ENCODE results near the gene RCC2. TPM values are rescaled to one million over a fixed set of nuclear protein-coding genes. Genes with fewer than 3 reads are reported as not detected.
"Not testable (repeated sequence)": the region's sequence is repeated elsewhere in the genome, so short reads cannot be mapped to it uniquely, and the experiment has no call there.

The RCC2 gene
- total and polyA plus RNA-seq, 2 of the 4 experiments (the other 2 are of a cell fraction): 24.0 to 38.9 TPM

- H3K9ac ChIP-seq (ENCODE audit: low read depth, low read length); in situ Hi-C loops (cut with MboI; ENCODE audit: low sequenced_read_pairs); H2BK5ac ChIP-seq (ENCODE audit: low read depth, low read length, poor library complexity, severe bottlenecking); H2BK15ac ChIP-seq (ENCODE audit: low read depth, low read length); H3K9me3 ChIP-seq (ENCODE audit: control insufficient read depth, insufficient read depth, low read length); H3K27me3 ChIP-seq (ENCODE audit: control insufficient read depth, insufficient read depth, low read length); H3K23ac ChIP-seq (ENCODE audit: low read depth, low read length); H3K14ac ChIP-seq (replicated peaks; ENCODE audit: low read depth, low read length); H2AK5ac ChIP-seq (ENCODE audit: low read depth, low read length); H3K36me3 ChIP-seq (ENCODE audit: control insufficient read depth, insufficient read depth, low read length); H3K4me1 ChIP-seq (ENCODE audit: control insufficient read depth, insufficient read depth, low read length); H3K4me3 ChIP-seq (ENCODE audit: insufficient read depth, low read depth, low read length); ATAC-seq (ENCODE audit: low read depth); H3K56ac ChIP-seq (ENCODE audit: extremely low read depth, insufficient read depth, low read length); dilution Hi-C loops (cut with HindIII; ENCODE audit: low sequenced_read_pairs, unreplicated experiment); H3K27ac ChIP-seq (ENCODE audit: insufficient read depth, low read length); H3K4me2 ChIP-seq (ENCODE audit: low read depth, low read length); H2AK9ac ChIP-seq (replicated peaks; ENCODE audit: low read depth, low read length, poor library complexity); H3K9me1 ChIP-seq (ENCODE audit: insufficient read depth, low read length); intact Hi-C loops (cut with micrococcal nuclease); H4K20me1 ChIP-seq (ENCODE audit: insufficient read depth, low read length); H2AFZ ChIP-seq (replicated peaks; ENCODE audit: low read length, poor library complexity); POLR2A ChIA-PET (ENCODE audit: unreplicated experiment); H4K8ac ChIP-seq (ENCODE audit: low read depth in 2 of 2, low read length in 2 of 2); H4K91ac ChIP-seq (ENCODE audit: insufficient read depth, low read depth, low read length); H2BK120ac ChIP-seq (ENCODE audit: low read depth, low read length); BruUV-seq (replicated peaks); CTCF ChIA-PET; H3K79me1 ChIP-seq (ENCODE audit: low read depth in 1 of 2, low read length in 2 of 2); H2BK20ac ChIP-seq (ENCODE audit: low read depth, low read length); H3K18ac ChIP-seq (ENCODE audit: low read depth, low read length); H3K4ac ChIP-seq (ENCODE audit: low read depth, low read length); H4K5ac ChIP-seq (ENCODE audit: low read depth, low read length); DNase-seq: not testable (repeated sequence)
- WGBS, 2 experiments (ENCODE audit: extremely low coverage in 2 of 2, insufficient read length in 1 of 2): 66% methylated on average over 5 of the region's 10 CpGs; no CpG with 5 or more reads in 1 of the 2 experiments
Observed at GRCh38 chr1:17481981-17482380, 42.5 kb upstream of the RCC2 start.
